Trophoblast cell (in vitro differentiated cells and primary cell): Measurements from ENCODE around the gene GLMN. TPM values are rescaled to one million over a fixed set of nuclear protein-coding genes. Genes with fewer than 3 reads are reported as not detected.
A peak's percentile ranks its signal among the peaks of the same experiment; 100 is the strongest.

ENCODE experiments used
- DNase-seq, 2 donors: peaks; one replicate each; pipeline ENCODE4 v3.0.0-alpha.2; 2016
- H2AFZ ChIP-seq: 2 replicates; pipeline ENCODE4 v1.6.1; 2013; ENCODE audit warnings: low read length, moderate library complexity, mild to moderate bottlenecking; ENCODE audit not compliant: insufficient read depth, poor library complexity
- H2AK5ac ChIP-seq: 2 replicates; pipeline ENCODE4 v1.6.1; 2013; ENCODE audit warnings: mild to moderate bottlenecking, low read length
- H2BK120ac ChIP-seq: 2 replicates; pipeline ENCODE4 v1.6.1; 2013; ENCODE audit warnings: low read length, mild to moderate bottlenecking, moderate library complexity; ENCODE audit not compliant: insufficient read depth, poor library complexity
- H2BK12ac ChIP-seq: 2 replicates; pipeline ENCODE4 v1.6.1; 2013; ENCODE audit warnings: mild to moderate bottlenecking, low read length, moderate library complexity
- H2BK5ac ChIP-seq: 2 replicates; pipeline ENCODE4 v1.6.1; 2013; ENCODE audit warnings: low read length, low read depth, moderate library complexity, mild to moderate bottlenecking; ENCODE audit not compliant: poor library complexity
- H3K14ac ChIP-seq: 2 replicates; pipeline ENCODE4 v1.6.1; 2013; ENCODE audit warnings: mild to moderate bottlenecking, low read length
- H3K18ac ChIP-seq: 2 replicates; pipeline ENCODE4 v1.6.1; 2013; ENCODE audit warnings: mild to moderate bottlenecking, low read length
- H3K23ac ChIP-seq: 2 replicates; pipeline ENCODE4 v1.6.1; 2013; ENCODE audit warnings: low read length
- H3K27ac ChIP-seq: 2 replicates; pipeline ENCODE4 v1.5.1; 2013; ENCODE audit warnings: low read depth, mild to moderate bottlenecking, inconsistent platforms, low read length, moderate library complexity
- H3K27me3 ChIP-seq: 2 replicates; pipeline ENCODE4 v1.6.1; 2013; ENCODE audit warnings: inconsistent platforms, mild to moderate bottlenecking, low read length, moderate library complexity; ENCODE audit not compliant: insufficient read depth
- H3K36me3 ChIP-seq, 2 experiments: 1 replicate in 1 of 2; 2 replicates in 1 of 2; pipeline ENCODE4 v1.6.1; 2013; ENCODE audit warnings: low read length in 2 of 2, mild to moderate bottlenecking in 2 of 2, moderate library complexity in 1 of 2; ENCODE audit not compliant: insufficient read depth in 2 of 2, control insufficient read depth in 1 of 2
- H3K4ac ChIP-seq: 2 replicates; pipeline ENCODE4 v1.6.1; 2013; ENCODE audit warnings: low read depth, mild to moderate bottlenecking, low read length, moderate library complexity
- H3K4me1 ChIP-seq, 2 experiments: 1 replicate in 1 of 2; 2 replicates in 1 of 2; pipeline ENCODE4 v1.6.1; 2013; ENCODE audit warnings: low read length in 2 of 2, mild to moderate bottlenecking in 2 of 2, moderate library complexity in 1 of 2; ENCODE audit not compliant: insufficient read depth in 2 of 2, control insufficient read depth in 1 of 2
- H3K4me2 ChIP-seq: 2 replicates; pipeline ENCODE4 v1.6.1; 2013; ENCODE audit warnings: inconsistent platforms, mild to moderate bottlenecking, low read length, moderate library complexity
- H3K4me3 ChIP-seq: 2 replicates; pipeline ENCODE4 v1.5.1; 2013; ENCODE audit warnings: mild to moderate bottlenecking, low read depth, low read length, inconsistent platforms
- H3K79me1 ChIP-seq: one replicate; pipeline ENCODE4 v1.6.1; 2013; ENCODE audit warnings: low read length
- H3K79me2 ChIP-seq: 2 replicates; pipeline ENCODE4 v1.6.1; 2013; ENCODE audit warnings: low read length, mild to moderate bottlenecking; ENCODE audit not compliant: control insufficient read depth, insufficient read depth, poor library complexity
- H3K9ac ChIP-seq: 2 replicates; pipeline ENCODE4 v1.6.1; 2013; ENCODE audit warnings: mild to moderate bottlenecking, low read length
- H3K9me3 ChIP-seq: 2 replicates; pipeline ENCODE4 v1.6.1; 2013; ENCODE audit warnings: low read depth, mild to moderate bottlenecking, control low read depth, inconsistent platforms, low read length; ENCODE audit not compliant: insufficient read depth
- H4K12ac ChIP-seq: 2 replicates; pipeline ENCODE4 v1.6.1; 2013; ENCODE audit warnings: low read depth, mild to moderate bottlenecking, low read length, moderate library complexity
- H4K8ac ChIP-seq: 2 replicates; pipeline ENCODE4 v1.6.1; 2013; ENCODE audit warnings: low read depth, mild to moderate bottlenecking, low read length, moderate library complexity
- H4K91ac ChIP-seq: one replicate; pipeline ENCODE4 v1.6.1; 2013; ENCODE audit warnings: low read depth, mild to moderate bottlenecking, low read length, moderate library complexity
- WGBS: extraction: QIAGEN DNeasy Blood & Tissue Kit; methylation state at CpG from one replicate; pipeline ENCODE4 v1.1.7; 2013; ENCODE audit warnings: missing lambda C conversion rate; ENCODE audit not compliant: insufficient read length, insufficient coverage; ENCODE audit errors: extremely low coverage; 5-methylcytosine and 5-hydroxymethylcytosine counted together
- polyA plus RNA-seq: library from polyadenylated mRNA; stranded (reverse); fragments of 200-250 nt; gene quantifications from 2 replicates; pipeline ENCODE4 v1.2.3, GENCODE V29; 2013

Gene GLMN
- polyA plus RNA-seq, result 9.8 and 10.5 TPM in 2 replicates

GRCh38 chr1:92298573-92299476 lies at the start of gene GLMN, which contains the start of gene RPAP2:
Gene GLMN (minus strand): TSS chr1:92298987. CDS start chr1:92297999, 988 bp downstream.
Gene RPAP2 (plus strand): TSS chr1:92299059. CDS start chr1:92299074, 15 bp downstream.
- Histone ChIP-seq H3K4me2 (peak within 1 kb of the TSS; percentile 68), H3K23ac (no peak within 1 kb of the TSS)

GRCh38 chr1:92346866-92347640 lies 48.3 kb upstream of the GLMN start:
- no peaks in the 10 kb centered on the region for H3K27me3 ChIP-seq
- no peak overlapping the region for H4K8ac ChIP-seq
- no peaks in the 10 kb centered on the region for H3K79me2 ChIP-seq
- no peaks in the 10 kb centered on the region for H3K79me1 ChIP-seq
- no peak overlapping the region for H2AK5ac ChIP-seq
- H2BK120ac ChIP-seq, result no peak overlapping the region
- no peak overlapping the region for H3K9ac ChIP-seq
- H3K4ac ChIP-seq, result no peak overlapping the region
- no peak overlapping the region for H2BK5ac ChIP-seq
- no peak overlapping the region for H4K12ac ChIP-seq
- H3K18ac ChIP-seq, result no peak overlapping the region
- H3K14ac ChIP-seq, result no peak overlapping the region
- no peak overlapping the region for H4K91ac ChIP-seq
- H3K4me1 ChIP-seq, result no peaks in the 10 kb centered on the region
- no peak overlapping the region for H3K4me3 ChIP-seq
- no peak overlapping the region for H3K27ac ChIP-seq
- WGBS, result no CpG with 5 or more reads among the region's 1 CpG
- H2BK12ac ChIP-seq, result no peak overlapping the region
- no peak overlapping the region for H3K4me2 ChIP-seq
- no peak for DNase-seq
- H3K23ac ChIP-seq, result no peak overlapping the region
- H2AFZ ChIP-seq, result no peak overlapping the region
- peaks cover 4 to 5% of the 10 kb centered on the region in 2 experiments for H3K36me3 ChIP-seq
- no peaks in the 10 kb centered on the region for H3K9me3 ChIP-seq

More at GRCh38 chr1:92298573-92299476, at the start of gene GLMN, which contains the start of gene RPAP2:
- WGBS, result no CpG with 5 or more reads among the region's 76 CpGs
- peaks cover 9% of the 10 kb centered on the region for H3K79me1 ChIP-seq
- peaks cover 9% of the 10 kb centered on the region for H3K79me2 ChIP-seq
- H3K9me3 ChIP-seq, result no peaks in the 10 kb centered on the region
- H4K91ac ChIP-seq, result peak within 1 kb of the TSS; percentile 97
- H3K27me3 ChIP-seq, result no peaks in the 10 kb centered on the region
- H3K9ac ChIP-seq, result peak within 1 kb of the TSS; percentile 87
- peak; percentile 89 to 93 for DNase-seq
- peak within 1 kb of the TSS; percentile 94 for H3K27ac ChIP-seq
- H4K8ac ChIP-seq, result peak within 1 kb of the TSS; percentile 99
- H2BK12ac ChIP-seq, result no peak within 1 kb of the TSS
- H3K14ac ChIP-seq, result peak within 1 kb of the TSS; percentile 100
- H3K4ac ChIP-seq, result peak within 1 kb of the TSS; percentile 91
- peak within 1 kb of the TSS; percentile 99 for H2AFZ ChIP-seq
- H2BK120ac ChIP-seq, result peak within 1 kb of the TSS; percentile 97
- peak within 1 kb of the TSS; percentile 91 for H3K4me3 ChIP-seq
- peaks cover 0 to 3% of the 10 kb centered on the region in 2 experiments for H3K4me1 ChIP-seq
- H3K18ac ChIP-seq, result peak within 1 kb of the TSS; percentile 99
- peak within 1 kb of the TSS; percentile 97 for H4K12ac ChIP-seq
- H2BK5ac ChIP-seq, result peak within 1 kb of the TSS; percentile 97
- peaks cover 3 to 6% of the 10 kb centered on the region in 2 experiments for H3K36me3 ChIP-seq
- H2AK5ac ChIP-seq, result peak within 1 kb of the TSS; percentile 30

GRCh38 chr1:92343061-92343460 lies 44.3 kb upstream of the GLMN start:
- no peak overlapping the region for H2BK120ac ChIP-seq
- no peaks in the 10 kb centered on the region for H3K9me3 ChIP-seq
- no peak overlapping the region for H4K8ac ChIP-seq
- H4K12ac ChIP-seq, result no peak overlapping the region
- no peaks in the 10 kb centered on the region for H3K4me1 ChIP-seq
- H2AK5ac ChIP-seq, result no peak overlapping the region
- H2BK12ac ChIP-seq, result no peak overlapping the region
- H3K27me3 ChIP-seq, result no peaks in the 10 kb centered on the region
- no peak for DNase-seq
- H2BK5ac ChIP-seq, result no peak overlapping the region
- no peak overlapping the region for H3K4me2 ChIP-seq
- H3K18ac ChIP-seq, result no peak overlapping the region
- H3K14ac ChIP-seq, result no peak overlapping the region
- H3K23ac ChIP-seq, result no peak overlapping the region
- H3K27ac ChIP-seq, result no peak overlapping the region
- WGBS, result no CpG with 5 or more reads among the region's 3 CpGs
- peaks cover 2 to 6% of the 10 kb centered on the region in 2 experiments for H3K36me3 ChIP-seq
- H3K4ac ChIP-seq, result no peak overlapping the region
- no peaks in the 10 kb centered on the region for H3K79me1 ChIP-seq
- no peaks in the 10 kb centered on the region for H3K79me2 ChIP-seq
- H3K9ac ChIP-seq, result no peak overlapping the region
- no peak overlapping the region for H4K91ac ChIP-seq
- no peak overlapping the region for H2AFZ ChIP-seq
- H3K4me3 ChIP-seq, result no peak overlapping the region

GRCh38 chr1:92342401-92342800 lies 43.6 kb upstream of the GLMN start:
- DNase-seq, result no peak
- Histone ChIP-seq H4K91ac (no peak overlapping the region), H3K27me3 (no peaks in the 10 kb centered on the region), H3K4me3 (no peak overlapping the region), H3K79me2 (no peaks in the 10 kb centered on the region), H2BK5ac (no peak overlapping the region), H3K4ac (no peak overlapping the region), H2AFZ (no peak overlapping the region), H2BK12ac (no peak overlapping the region), H2BK120ac (no peak overlapping the region), H3K4me2 (no peak overlapping the region), H3K23ac (no peak overlapping the region), H3K9me3 (no peaks in the 10 kb centered on the region), H3K18ac (no peak overlapping the region), H4K12ac (no peak overlapping the region), H3K4me1 (no peaks in the 10 kb centered on the region), H4K8ac (no peak overlapping the region), H3K14ac (no peak overlapping the region), H3K9ac (no peak overlapping the region), H3K36me3 (peaks cover 2 to 6% of the 10 kb centered on the region in 2 experiments), H3K27ac (no peak overlapping the region), H2AK5ac (no peak overlapping the region), H3K79me1 (no peaks in the 10 kb centered on the region)
- no CpG with 5 or more reads among the region's 1 CpG for WGBS
